NCI-H2196 treated with DMSO at 0.1 percent for 48 hours (cell line): Measurements from ENCODE around the gene MAU2.

Experiments used
- DNase-seq: peaks from one replicate; lab custom pipeline; 2025; ENCODE audit not compliant: unreplicated experiment; lab: John Stamatoyannopoulos, UW

Gene MAU2

GRCh38 chr19:19320361-19321140 is at the start of gene MAU2, which contains the start of gene SUGP1:
MAU2 (plus strand) TSS chr19:19320829; CDS start chr19:19320860, 31 bp downstream.
SUGP1 (minus strand) TSS chr19:19320509; CDS start chr19:19320496, 13 bp downstream.
- peak; percentile 86 for DNase-seq

GRCh38 chr19:19271828-19272599 is 48.6 kb upstream of the MAU2 start:
- no peak for DNase-seq

- no peak for DNase-seq
Observed at GRCh38 chr19:19274146-19274545, 46.5 kb upstream of the MAU2 start.

GRCh38 chr19:19274716-19275565 is 45.7 kb upstream of the MAU2 start:
- no peak for DNase-seq

- no peak for DNase-seq
Observed at GRCh38 chr19:19276386-19276785, 44.2 kb upstream of the MAU2 start.

GRCh38 chr19:19276851-19277250 is 43.8 kb upstream of the MAU2 start:
- DNase-seq = no peak

- no peak for DNase-seq
Observed at GRCh38 chr19:19278315-19278714, 42.3 kb upstream of the MAU2 start.

GRCh38 chr19:19279062-19279612 is 41.5 kb upstream of the MAU2 start:
- no peak for DNase-seq

- no peak for DNase-seq
Observed at GRCh38 chr19:19279853-19280252, 40.8 kb upstream of the MAU2 start.

- no peak for DNase-seq
Observed at GRCh38 chr19:19280561-19280960, 40.1 kb upstream of the MAU2 start.

GRCh38 chr19:19285686-19286085 is 34.9 kb upstream of the MAU2 start:
- DNase-seq = no peak

GRCh38 chr19:19292607-19293006 is 28.0 kb upstream of the MAU2 start:
- DNase-seq = no peak

GRCh38 chr19:19294914-19295313 is 25.7 kb upstream of the MAU2 start:
- no peak for DNase-seq

- DNase-seq = no peak
Observed at GRCh38 chr19:19296953-19297689, 23.5 kb upstream of the MAU2 start.

- DNase-seq = no peak
Observed at GRCh38 chr19:19297759-19298158, 22.9 kb upstream of the MAU2 start.

GRCh38 chr19:19300613-19301012 is 20.0 kb upstream of the MAU2 start:
- no peak for DNase-seq

- no peak for DNase-seq
Observed at GRCh38 chr19:19303411-19303810, 17.2 kb upstream of the MAU2 start.

- no peak for DNase-seq
Observed at GRCh38 chr19:19304186-19304965, 16.3 kb upstream of the MAU2 start.

GRCh38 chr19:19305066-19305465 is 15.6 kb upstream of the MAU2 start:
- DNase-seq = no peak

GRCh38 chr19:19305696-19306095 is 14.9 kb upstream of the MAU2 start:
- no peak for DNase-seq
